Superior temporal gyrus (tissue), 1 donor: ENCODE measurements around the gene KRTAP10-6.
"Not testable (repeated sequence)": the region's sequence is repeated elsewhere in the genome, so short reads cannot be mapped to it uniquely, and the experiment has no call there.

ENCODE experiments used
- DNase-seq: peaks from one replicate; pipeline ENCODE4 v3.0.0-alpha.2; 2016; ENCODE audit errors: extremely low spot score

The KRTAP10-6 gene, protein sequence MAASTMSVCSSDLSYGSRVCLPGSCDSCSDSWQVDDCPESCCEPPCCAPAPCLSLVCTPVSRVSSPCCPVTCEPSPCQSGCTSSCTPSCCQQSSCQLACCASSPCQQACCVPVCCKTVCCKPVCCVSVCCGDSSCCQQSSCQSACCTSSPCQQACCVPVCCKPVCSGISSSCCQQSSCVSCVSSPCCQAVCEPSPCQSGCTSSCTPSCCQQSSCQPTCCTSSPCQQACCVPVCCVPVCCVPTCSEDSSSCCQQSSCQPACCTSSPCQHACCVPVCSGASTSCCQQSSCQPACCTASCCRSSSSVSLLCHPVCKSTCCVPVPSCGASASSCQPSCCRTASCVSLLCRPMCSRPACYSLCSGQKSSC

DNA sequence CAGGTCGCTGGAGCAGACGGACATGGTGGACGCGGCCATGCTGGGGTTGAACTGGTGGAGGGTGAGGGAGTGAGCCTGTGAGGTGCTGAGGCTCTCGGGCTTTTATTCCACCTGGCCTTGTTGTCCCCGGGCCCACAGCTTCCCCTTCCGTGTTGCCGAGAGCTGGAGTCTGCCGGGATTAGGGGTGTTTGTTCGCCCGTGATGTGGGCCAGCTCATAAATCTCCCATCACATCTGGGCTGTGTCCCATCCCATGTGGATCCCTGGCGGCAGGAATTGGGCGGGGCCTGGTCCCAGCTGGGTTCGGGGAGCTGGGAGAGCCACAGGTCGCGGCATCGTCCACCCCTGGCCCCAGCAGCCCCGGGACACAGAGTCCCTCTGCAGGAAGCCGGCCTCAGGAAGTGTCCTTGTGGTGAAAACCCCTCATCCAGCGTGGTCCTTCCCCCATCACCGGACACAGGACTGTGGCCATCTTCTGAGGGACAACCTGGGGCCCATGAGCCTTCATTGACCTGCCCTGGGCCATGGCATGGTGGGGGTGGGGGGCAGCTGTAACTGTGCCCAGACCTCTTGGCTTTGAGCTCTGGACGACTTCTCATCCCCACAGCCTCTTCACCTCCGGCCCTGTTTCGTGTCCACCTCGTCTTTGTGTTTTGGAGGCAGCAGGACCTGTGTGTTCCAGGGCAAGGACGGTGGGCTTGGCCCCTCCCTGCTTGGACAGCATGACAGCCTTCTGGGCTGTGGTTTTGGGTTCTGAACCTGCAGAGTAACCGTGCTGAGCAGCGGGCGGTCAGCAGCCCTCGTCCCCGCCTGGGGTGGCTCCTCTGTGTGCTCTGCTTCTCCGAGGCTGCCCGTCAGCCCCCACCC lies at the start of gene KRTAP10-6:
KRTAP10-6 (minus strand) TSS at position 60 of the 866 bp plus-strand sequence; CDS start at position 39, 21 bp downstream.
- DNase-seq, result no peak

DNA sequence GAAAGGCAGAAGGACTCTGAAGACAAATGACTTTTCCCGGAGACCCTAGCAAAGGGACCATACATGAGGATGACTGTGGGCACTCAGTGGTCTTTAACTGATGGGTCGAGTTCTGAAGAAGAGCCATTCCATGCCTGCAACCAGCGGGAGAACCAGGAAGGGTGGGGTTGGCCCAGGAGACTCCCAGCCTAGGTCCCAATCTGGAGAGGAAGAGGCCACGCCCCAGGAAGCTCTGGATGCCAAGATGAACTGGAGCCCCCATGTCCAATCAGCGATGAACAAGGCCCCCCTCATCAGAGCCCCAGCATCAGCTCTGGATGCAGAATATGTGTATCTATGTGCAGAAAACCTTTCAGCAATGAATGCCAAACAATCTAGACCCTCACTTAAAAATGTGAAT lies 48.5 kb upstream of the KRTAP10-6 start:
- DNase-seq, result no peak

DNA sequence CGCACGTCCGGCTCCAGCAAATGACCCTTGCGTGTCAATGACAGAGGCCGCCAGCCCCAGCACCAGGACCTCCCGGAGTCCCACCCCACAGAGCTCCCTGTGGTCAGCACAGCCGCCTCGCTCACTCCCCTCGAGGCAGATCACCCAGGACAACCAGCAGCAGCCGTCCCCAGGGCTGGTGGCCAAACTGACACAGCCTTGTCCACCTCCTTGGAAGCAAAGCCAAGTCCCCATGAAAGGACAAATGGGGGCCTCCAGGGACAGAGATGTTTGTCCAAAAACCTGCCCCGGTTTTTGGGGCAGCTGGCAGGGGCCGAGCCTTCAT lies 47.0 kb upstream of the KRTAP10-6 start:
- no peak for DNase-seq

DNA sequence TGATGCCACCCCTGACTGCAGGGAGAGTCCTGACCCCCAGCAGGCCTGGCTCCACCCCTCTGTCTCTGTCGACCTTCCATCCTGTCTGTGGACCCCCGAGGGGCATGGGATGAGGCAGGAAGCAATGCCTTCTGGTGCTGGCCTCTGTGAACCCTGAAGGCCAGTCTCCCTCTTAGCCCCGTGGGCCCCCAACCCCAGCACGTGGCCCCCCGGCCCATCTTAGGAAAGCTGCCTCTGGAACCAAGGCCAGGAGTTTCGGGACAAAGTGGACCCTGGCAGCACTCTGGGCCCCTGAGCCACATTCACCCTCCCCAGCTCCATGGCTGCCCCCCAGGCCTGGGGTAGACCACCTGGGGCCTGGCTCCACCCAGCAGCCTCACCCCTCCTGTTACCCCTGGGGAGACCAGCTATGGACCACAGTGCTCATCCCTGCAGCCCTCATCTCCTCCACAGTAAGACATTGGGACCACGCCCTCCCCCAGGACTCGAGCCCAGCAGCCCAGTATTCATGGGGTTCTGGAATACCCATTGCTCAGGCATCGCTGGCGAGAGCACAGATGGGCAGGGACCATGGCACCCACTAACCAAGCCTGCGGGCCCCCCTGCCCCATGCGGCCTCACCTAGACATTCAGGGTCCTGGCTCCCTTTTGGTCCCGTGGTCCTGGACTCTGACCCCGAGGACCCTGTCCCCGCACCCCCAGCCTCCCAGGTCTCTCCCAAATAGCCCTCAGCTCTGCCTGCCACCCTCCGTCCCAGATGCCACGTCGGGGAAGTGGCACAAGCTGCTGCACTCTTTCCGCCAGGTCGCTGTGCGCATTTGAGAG lies 46.4 kb upstream of the KRTAP10-6 start:
- not testable (repeated sequence) for DNase-seq

DNA sequence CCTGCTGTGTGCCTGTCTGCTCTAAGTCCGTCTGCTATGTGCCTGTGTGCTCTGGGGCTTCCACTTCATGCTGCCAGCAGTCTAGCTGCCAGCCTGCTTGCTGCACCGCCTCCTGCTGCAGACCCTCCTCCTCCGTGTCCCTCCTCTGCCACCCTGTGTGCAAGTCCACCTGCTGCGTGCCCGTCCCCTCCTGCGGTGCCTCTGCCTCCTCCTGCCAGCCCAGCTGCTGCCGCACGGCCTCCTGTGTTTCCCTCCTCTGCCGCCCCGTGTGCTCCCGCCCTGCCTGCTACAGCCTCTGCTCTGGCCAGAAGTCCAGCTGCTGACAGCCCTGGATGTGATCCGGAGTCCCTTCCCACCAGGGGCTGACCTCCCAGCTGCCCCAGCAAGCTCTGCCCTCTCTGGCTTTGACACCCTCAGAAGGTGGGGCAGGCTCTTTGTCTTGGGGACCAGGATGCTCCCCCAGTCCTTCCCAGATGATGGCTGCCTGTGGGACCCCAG lies 45.6 kb upstream of the KRTAP10-6 start:
- not testable (repeated sequence) for DNase-seq

DNA sequence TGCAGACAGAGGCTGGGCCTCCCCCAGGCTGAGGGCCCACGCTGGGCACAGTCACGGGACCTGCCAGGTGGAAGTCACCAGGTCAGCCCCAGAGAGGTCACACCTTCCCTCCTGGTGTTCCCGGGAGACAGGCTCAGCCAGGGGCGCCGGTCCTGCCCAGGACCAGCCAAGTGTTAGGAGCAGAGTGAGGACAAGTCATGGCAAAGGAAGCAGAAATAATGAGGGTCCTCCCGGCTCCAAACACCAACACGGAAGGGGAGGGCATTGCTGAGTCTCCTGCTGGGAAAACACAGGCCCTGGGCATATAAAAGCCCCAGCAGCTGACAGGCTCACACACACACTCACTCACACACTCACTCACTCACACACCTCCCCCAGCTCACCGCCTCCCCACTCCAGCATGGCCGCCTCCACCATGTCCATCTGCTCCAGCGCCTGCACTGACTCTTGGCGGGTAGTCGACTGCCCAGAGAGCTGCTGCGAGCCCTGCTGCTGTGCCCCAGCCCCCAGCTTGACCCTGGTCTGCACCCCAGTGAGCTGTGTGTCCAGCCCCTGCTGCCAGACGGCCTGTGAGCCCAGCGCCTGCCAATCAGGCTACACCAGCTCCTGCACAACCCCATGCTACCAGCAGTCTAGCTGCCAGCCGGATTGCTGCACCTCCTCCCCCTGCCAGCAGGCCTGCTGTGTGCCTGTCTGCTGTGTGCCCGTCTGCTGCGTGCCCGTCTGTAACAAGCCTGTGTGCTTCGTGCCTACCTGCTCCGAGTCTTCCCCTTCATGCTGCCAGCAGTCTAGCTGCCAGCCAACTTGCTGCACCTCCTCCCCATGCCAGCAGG lies 44.9 kb upstream of the KRTAP10-6 start, which contains the start of gene KRTAP10-10:
KRTAP10-10 (plus strand) TSS at position 339 of the 833 bp plus-strand sequence; CDS start at position 401, 62 bp downstream.
- DNase-seq, result no peak

DNA sequence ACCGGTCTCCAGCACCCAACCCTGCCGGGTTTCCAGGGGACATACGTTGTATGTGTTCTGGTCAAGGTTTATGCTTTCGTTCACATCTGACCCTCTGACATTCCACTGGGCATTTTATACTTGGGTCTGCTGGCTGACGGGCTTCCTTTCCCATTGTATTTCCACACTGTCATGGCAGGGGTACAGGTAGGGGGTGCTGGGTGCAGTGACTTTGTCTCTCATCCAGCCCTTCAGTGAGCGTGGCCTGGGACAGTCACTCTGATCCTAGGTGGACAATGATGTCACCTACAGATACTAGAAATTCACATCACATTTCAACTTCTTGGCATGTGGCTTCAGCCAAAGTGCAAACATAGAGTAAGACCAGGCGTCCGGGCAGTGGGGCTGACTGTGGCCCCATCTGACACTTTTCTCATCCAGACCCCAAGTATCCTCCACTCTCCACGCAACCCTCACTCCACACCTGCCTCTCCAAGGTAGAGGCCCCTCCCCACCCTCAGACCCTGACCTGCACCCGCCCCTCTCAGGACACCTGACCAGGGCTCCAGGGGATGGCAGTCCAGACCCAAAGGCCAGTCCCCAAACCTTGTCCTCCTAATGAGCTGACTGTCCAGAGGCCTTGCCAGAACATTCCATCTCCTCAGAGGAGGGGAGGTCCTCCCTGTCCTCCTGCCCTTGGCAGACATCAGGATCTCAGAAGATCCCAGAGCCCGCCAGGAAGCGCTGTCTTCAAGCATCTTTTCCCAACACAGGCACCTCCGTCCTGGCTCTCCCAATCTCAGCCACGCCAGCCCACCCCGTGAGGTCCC lies 44.1 kb upstream of the KRTAP10-6 start:
- no peak for DNase-seq

DNA sequence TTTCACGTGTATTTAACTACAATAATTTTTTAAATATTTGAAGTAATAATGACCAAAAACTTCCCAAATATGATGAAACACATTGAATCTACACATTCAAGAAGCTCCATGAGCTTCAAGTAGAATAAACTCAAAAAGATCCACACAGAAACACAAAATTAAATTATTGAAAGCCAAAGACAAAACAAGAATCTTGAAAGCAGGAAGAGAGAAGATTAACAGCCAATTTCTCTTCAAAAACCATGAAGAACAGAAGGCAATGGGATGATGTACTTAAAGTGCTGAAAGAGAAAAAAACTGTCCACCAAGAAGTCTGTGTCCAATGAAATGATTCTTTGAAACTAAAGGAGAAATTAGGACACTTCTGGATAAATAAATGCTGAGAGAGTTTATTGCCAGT lies 39.8 kb upstream of the KRTAP10-6 start:
- DNase-seq, result no peak

DNA sequence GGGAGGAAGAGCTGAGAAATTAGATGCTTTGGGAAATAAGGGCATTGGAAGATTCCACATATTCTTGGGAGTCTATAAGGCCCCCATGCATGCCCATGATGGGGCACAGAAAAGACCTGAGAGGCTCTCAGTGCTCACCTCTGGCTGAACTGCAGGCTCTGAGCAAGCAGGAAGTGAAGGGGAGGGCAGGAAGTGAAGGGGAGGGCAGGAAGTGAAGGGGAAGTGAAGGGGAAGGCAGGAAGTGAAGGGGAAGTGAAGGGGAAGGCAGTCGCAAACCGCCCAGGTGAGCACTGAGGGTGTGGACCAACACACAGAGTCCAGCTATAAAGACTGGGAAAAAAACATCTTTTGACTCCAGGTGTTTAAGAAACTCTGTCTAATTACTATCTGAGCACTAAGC lies 38.1 kb upstream of the KRTAP10-6 start:
- no peak for DNase-seq

DNA sequence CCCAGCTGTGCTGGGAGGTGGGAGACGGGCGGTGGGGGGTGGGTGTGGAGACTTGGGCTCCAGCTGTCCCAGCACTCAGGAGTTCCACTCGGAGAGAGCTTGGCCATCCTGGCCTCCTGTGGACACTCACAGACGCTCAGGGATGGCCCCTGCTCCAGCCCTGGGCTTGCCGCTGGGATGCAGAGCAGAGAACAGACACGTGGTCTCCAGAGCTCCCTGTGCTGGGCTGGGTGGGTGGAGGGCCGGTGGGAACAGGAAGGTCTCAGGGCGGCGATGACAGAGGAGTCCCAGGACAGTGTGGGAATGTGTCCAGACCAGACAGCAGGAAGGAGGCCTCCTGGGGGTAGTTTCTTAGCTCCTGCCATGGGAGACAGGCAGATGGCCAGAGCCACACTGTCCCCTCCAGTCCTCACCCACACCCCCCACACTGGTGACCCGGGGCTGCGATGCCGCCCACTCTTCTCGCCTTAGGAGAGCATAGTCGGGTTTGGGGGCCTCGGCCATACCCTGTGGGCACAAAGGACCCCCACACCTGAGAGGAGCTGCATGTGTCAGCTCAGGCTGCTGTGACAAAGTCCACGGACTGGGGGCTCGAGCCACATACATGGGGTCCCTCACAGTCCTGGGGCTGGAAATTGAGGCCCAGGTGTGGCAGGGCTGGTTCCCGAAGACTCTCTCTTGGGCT lies 36.5 kb upstream of the KRTAP10-6 start:
- no peak for DNase-seq

DNA sequence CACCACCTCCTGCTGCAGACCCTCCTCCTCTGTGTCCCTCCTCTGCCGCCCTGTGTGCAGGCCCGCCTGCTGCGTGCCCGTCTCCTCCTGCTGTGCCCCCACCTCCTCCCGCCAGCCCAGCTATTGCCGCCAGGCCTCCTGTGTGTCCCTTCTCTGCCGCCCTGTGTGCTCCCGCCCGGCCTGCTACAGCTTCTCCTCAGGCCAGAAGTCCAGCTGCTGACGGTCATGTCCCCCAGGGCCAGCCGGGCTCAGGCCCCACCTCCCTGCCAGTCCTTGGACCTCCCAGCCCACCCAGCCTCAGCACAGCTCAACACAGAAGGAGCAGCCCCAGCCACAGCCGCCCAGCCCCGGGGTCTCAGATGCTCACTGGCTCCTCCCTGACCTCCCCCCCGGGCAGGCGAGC lies 35.5 kb upstream of the KRTAP10-6 start:
- DNase-seq, result not testable (repeated sequence)

DNA sequence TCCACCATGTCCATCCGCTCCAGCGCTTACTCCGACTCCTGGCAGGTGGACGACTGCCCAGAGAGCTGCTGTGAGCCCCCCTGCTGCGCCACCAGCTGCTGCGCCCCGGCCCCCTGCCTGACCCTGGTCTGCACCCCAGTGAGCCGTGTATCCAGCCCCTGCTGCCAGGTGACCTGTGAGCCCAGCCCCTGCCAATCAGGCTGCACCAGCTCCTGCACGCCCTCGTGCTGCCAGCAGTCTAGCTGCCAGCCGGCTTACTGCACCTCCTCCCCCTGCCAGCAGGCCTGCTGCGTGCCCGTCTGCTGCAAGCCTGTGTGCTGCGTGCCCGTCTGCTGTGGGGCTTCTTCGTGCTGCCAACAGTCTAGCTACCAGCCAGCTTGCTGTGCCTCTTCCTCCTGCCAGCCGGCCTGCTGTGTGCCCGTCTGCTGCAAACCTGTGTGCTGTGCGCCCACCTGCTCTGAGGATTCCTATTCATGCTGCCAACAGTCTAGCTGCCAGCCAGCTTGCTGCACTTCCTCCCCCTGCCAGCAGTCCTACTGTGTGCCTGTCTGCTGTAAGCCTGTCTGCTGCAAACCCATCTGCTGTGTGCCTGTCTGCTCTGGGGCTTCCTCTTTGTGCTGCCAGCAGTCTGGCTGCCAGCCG lies 35.0 kb upstream of the KRTAP10-6 start:
- DNase-seq, result not testable (repeated sequence)

DNA sequence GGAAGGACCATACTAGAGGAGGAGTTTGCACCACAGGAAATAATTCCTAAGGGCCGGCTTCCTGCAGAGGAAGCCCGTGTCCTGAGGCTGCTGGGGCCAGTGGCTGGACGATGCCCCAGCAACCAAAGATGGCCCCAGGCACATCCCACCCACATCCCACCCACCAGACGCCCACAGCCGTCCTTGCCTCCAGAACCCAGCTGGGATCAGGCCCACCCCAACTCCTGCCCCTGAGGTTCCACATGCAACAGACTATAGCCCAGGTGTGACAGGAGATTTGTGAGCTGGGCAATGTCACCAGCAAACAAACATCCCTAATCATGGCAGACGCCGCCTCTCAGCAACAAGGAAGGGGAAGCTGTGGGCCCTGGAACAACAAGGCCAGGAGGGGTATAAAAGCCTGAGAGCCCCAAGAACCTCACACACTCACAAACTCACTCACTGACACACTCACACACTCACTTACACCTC lies 34.4 kb upstream of the KRTAP10-6 start, which contains the start of gene KRTAP10-9:
KRTAP10-9 (plus strand) TSS at position 421 of the 471 bp plus-strand sequence. CDS start 79 bp downstream, outside the sequence.
- DNase-seq, result no peak

DNA sequence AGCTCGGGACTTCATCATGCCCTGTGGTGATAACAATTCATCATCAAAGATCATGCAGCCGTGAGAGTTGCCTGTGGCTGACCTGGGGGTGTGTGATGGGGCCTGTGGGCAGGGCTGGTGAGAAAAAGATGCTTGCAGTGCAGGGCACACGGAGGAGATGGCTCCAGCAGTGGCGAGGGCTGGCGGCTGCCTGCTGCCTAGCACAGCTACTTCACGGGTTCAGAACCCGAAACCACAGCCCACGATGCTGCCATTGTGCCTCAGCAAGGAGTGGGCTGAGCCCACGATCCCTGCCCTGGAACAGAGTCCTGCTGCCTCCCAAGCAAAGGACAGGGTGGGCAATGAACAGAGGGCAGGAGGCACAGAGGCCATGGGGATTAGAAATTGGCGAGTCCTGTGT lies 34.0 kb upstream of the KRTAP10-6 start:
- no peak for DNase-seq

DNA sequence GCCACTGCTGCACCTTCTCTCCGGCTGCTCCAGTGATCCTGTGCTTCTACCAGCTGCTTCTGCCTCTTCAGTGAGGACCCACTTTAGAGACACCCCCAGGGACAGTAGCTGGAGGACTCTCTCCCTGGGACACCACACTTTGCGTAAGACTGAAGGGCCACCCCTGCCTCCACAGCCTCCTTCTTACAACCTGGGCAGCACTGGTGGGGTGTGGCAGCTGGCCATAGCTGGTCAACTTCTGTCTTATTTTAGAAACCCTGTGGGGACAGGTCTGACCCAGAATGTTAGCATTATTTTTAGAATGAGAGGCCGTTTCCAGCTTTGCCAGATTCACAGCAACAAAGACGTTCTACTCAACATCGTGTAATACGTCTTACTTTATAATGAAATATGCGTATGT lies 33.5 kb upstream of the KRTAP10-6 start:
- no peak for DNase-seq

DNA sequence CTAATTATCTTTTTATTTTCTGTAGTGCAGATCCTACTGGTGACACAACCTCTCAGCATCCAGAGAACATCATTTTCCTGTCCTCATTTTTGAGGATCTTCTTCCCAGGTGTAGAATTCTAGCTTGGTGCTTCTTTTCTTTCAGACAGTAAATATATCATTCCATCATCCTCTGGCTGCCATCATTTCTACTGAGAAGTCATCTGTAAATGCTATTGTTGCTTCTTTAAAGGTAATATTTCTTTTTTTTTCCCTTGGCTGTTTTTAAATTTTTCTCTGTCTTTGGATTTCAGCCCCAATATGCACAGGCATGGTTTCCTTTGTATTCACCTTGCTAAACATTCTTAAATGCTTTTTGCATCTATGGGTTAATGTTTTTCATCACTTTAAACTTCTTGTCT lies 31.3 kb upstream of the KRTAP10-6 start:
- DNase-seq, result no peak

DNA sequence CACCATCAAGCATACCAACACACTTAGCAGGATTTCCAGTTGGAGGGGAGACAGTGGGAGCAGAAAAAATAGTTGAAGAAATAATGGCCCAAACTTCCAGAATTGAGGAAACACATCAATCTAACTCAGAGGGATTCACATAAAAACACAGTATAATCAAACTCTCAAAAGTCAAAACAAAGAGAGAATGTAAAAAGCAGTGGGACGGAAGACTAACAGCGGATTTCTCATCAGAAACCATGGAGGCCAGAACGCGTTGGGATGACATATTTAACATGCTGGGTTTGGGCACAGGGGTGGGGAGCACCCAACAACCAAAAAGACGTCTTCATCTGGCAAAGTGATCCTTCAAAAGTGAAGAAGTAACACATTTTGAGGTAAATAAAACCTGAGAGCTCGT lies 27.6 kb upstream of the KRTAP10-6 start:
- no peak for DNase-seq

DNA sequence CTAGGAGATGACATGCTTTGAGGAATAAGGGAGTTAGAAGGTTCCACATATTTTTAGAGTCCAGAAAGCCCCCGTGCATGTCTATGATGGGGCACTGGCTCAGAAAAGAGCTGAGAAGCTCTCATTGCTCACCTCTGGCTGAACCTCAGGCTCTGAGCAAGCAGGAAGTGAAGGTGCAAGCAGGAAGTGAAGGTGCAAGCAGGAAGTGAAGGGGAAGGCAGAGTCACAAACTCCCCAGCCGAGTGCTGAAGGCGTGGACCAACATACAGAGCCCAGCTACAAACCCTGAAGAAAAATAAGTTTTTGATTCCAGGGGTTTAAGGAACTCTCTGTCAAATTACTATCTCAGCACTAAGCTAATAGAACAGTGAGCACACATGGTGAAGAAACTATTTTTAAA lies 26.6 kb upstream of the KRTAP10-6 start:
- DNase-seq, result no peak

DNA sequence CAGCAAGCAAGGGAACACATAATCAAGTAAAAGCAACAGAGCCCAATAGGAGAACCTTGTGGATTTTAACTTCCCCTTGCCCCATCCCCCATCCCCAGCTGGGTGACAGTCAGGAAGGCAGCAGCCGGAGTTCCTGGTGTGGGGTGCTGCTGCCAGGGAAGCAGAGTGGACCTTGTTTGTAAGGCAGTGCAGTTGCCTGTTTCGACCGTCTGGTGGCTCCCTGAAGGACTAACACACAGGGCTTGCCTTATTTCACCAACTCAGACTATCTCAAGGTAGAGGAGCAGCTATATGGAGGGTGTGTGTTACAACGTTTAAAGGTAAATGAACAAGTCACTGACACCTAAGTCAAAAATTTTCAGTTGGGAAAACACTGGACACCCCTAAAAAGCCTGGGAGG lies 26.2 kb upstream of the KRTAP10-6 start:
- DNase-seq, result no peak
